Panc1 (cell line): Measurements from ENCODE around the gene DDX42. TPM values are rescaled to one million over a fixed set of nuclear protein-coding genes. Genes with fewer than 3 reads are reported as not detected.

ENCODE experiments used
- ATAC-seq: fragments of 200-7000 bp; cut with Tn5 transposase; 2 replicates; pipeline ENCODE4 v1.9.1; 2020; ENCODE audit warnings: mild to moderate bottlenecking, moderate library complexity
- BruUV-seq: library from RNA; stranded (reverse); fragments of 400-500 nt; replicated peaks from 2 replicates; lab custom pipeline; 2021; lab: Mats Ljungman, UMichigan
- CTCF ChIA-PET: fragments of 300-600 bp; sonication (Branson Sonifier 250); formaldehyde crosslinking; loops from one replicate; lab custom pipeline; 2022; ENCODE audit warnings: antibody characterized with exemption; lab: Charles Lee
- POLR2A ChIA-PET: fragments of 300-600 bp; sonication (Branson Sonifier 250); formaldehyde crosslinking; loops from one replicate; lab custom pipeline; 2022; ENCODE audit warnings: antibody characterized with exemption; lab: Charles Lee
- DNase-seq: peaks from one replicate; pipeline ENCODE4 v3.0.0-alpha.2; 2010; ENCODE audit warnings: low read depth, low spot score
- H3K27ac ChIP-seq: 2 replicates; pipeline ENCODE4 v1.5.1; 2011; ENCODE audit warnings: mild to moderate bottlenecking, low read length, inconsistent platforms
- H3K27me3 ChIP-seq: fragments of 200-500 bp; sonication (Bioruptor generic); 2 replicates; pipeline ENCODE4 v1.6.0; 2014; ENCODE audit warnings: low read length, inconsistent platforms; ENCODE audit not compliant: control insufficient read depth, insufficient read depth
- H3K36me3 ChIP-seq: fragments of 200-500 bp; sonication (Bioruptor generic); 2 replicates; pipeline ENCODE4 v1.5.1; 2014; ENCODE audit warnings: inconsistent platforms, mild to moderate bottlenecking, low read length, moderate library complexity; ENCODE audit not compliant: control insufficient read depth, insufficient read depth
- H3K4me1 ChIP-seq: 2 replicates; pipeline ENCODE4 v1.5.1; 2011; ENCODE audit warnings: inconsistent platforms, mild to moderate bottlenecking, low read length, moderate library complexity; ENCODE audit not compliant: control insufficient read depth, insufficient read depth
- H3K4me3 ChIP-seq, 2 experiments: 2 replicates each; pipeline ENCODE4 v1.5.1; 2011 to 2012; ENCODE audit warnings: low read depth in 2 of 2, low read length in 2 of 2, mild to moderate bottlenecking in 2 of 2, inconsistent platforms in 1 of 2, moderate library complexity in 1 of 2
- H3K9me3 ChIP-seq: fragments of 200-500 bp; sonication (Bioruptor generic); 2 replicates; pipeline ENCODE4 v1.5.1; 2014; ENCODE audit warnings: low read depth, mild to moderate bottlenecking, inconsistent platforms, low read length, moderate library complexity; ENCODE audit not compliant: control insufficient read depth, insufficient read depth
- CTCF ChIP-seq: fragments of 450-650 bp; IDR thresholded peaks from 2 replicates; pipeline ENCODE4 v1.5.1; 2017; ENCODE audit warnings: mild to moderate bottlenecking
- POLR2AphosphoS5 ChIP-seq: IDR thresholded peaks from 2 replicates; pipeline ENCODE4 v1.6.1; 2012; ENCODE audit warnings: mild to moderate bottlenecking, low read depth, low read length, moderate library complexity
- REST ChIP-seq, 2 experiments: IDR thresholded peaks; 2 replicates each; pipeline ENCODE4 v1.6.1; 2011 to 2012; ENCODE audit warnings: low read depth in 2 of 2, control low read depth in 1 of 2, low read length in 1 of 2, mild to moderate bottlenecking in 1 of 2, moderate library complexity in 1 of 2; ENCODE audit not compliant: insufficient read depth in 1 of 2
- SIN3A ChIP-seq: IDR thresholded peaks from 2 replicates; pipeline ENCODE4 v1.6.1; 2012; ENCODE audit warnings: low read depth, mild to moderate bottlenecking, low read length, moderate library complexity, borderline replicate concordance; ENCODE audit not compliant: insufficient read depth
- TCF7L2 ChIP-seq: IDR thresholded peaks from 2 replicates; pipeline ENCODE4 v1.6.1; 2011; ENCODE audit warnings: mild to moderate bottlenecking, low read depth, low read length, inconsistent platforms
- in situ Hi-C: cut with HindIII; loops from 2 replicates; pipeline ENCODE4 v1.10.0; 2016; ENCODE audit warnings: low sequenced_read_pairs, low pct_unique_long_range_greater_than_20kb
- intact Hi-C: fragments of 100-400 bp; cut with micrococcal nuclease; formaldehyde crosslinking; loops from one replicate; pipeline ENCODE4 v1.10.0; 2022; ENCODE audit not compliant: unreplicated experiment
- total RNA-seq: library from RNA; stranded (reverse); gene quantifications from one replicate; pipeline ENCODE4 v1.2.1, GENCODE V29; 2021; ENCODE audit not compliant: unreplicated experiment

DDX42 gene
- total RNA-seq, 1 experiment from 2014 or later, result 89.6 TPM

GRCh38 chr17:63830278-63830677 lies 56.3 kb downstream of the DDX42 start:
- POLR2A ChIA-PET, result interaction anchor here (0.5 to 1.2 kb wide), 3 partner anchors 13 to 1858 kb away, joined by 3 to 4 read pairs (median 4); no protein-coding TSS in a partner anchor
- H3K36me3 ChIP-seq, result peaks cover 40% of the 10 kb centered on the region
- in situ Hi-C loops, result no loop called here
- intact Hi-C loops, result no loop called here
- DNase-seq (no peak), ATAC-seq (no peak)
- H3K4me3 ChIP-seq, result no peak overlapping the region
- no TSS peak for BruUV-seq
- CTCF ChIA-PET, result no interaction called here
- peaks cover 15% of the 10 kb centered on the region for H3K4me1 ChIP-seq
- H3K27me3 ChIP-seq, result no peaks in the 10 kb centered on the region
- no peaks in the 10 kb centered on the region for H3K9me3 ChIP-seq
- no peak for TF ChIP-seq SIN3A
- no peak for TF ChIP-seq REST (IDR thresholded peaks at IDR 0.05; ENCODE audit: insufficient read depth in 1 of 2, low read depth in 2 of 2, low read length in 1 of 2)
- no peak for TF ChIP-seq POLR2AphosphoS5
- no peak for TF ChIP-seq TCF7L2
- no peak for TF ChIP-seq CTCF
- H3K27ac ChIP-seq, result no peak overlapping the region

GRCh38 chr17:63830904-63831491 lies 57.0 kb downstream of the DDX42 start:
- Histone ChIP-seq H3K9me3 (no peaks in the 10 kb centered on the region), H3K27me3 (no peaks in the 10 kb centered on the region), H3K4me3 (no peak overlapping the region), H3K36me3 (peaks cover 35% of the 10 kb centered on the region), H3K27ac (no peak overlapping the region), H3K4me1 (peaks cover 13% of the 10 kb centered on the region)
- DNase-seq (no peak), ATAC-seq (no peak)
- ChIA-PET POLR2A (interaction anchor here (1.2 kb wide), 1 partner anchor 58 kb away, joined by 3 read pairs; no protein-coding TSS in a partner anchor), CTCF (no interaction called here)
- BruUV-seq, result TSS peak; percentile 90
- intact Hi-C loops, result no loop called here
- in situ Hi-C loops, result no loop called here
- no peak for TF ChIP-seq REST (IDR thresholded peaks at IDR 0.05; ENCODE audit: insufficient read depth in 1 of 2, low read depth in 2 of 2, low read length in 1 of 2)
- no peak for TF ChIP-seq CTCF
- no peak; the same call in 1 of the 2 replicates for TF ChIP-seq POLR2AphosphoS5
- TF ChIP-seq TCF7L2, result no peak
- TF ChIP-seq SIN3A, result no peak
